ENCODE measurements around the gene DOCK11.
A peak's percentile ranks its signal among the peaks of the same experiment; 100 is the strongest.

- TF ChIP-seq EP300 (IDR thresholded peaks at IDR 0.05; ENCODE audit: low read depth) (no peak), CTCF (IDR thresholded peaks at IDR 0.05) (peak; percentile 28 to 44 (median 36)), POLR2AphosphoS5 (IDR thresholded peaks at IDR 0.05) (no peak), POLR2A (IDR thresholded peaks at IDR 0.05) (no peak)
Measured at GRCh38 chrX:118459494-118459893, 36.1 kb upstream of the DOCK11 start.
